Measurements from ENCODE around the gene BRD3. TPM values are rescaled to one million over a fixed set of nuclear protein-coding genes. Genes with fewer than 3 reads are reported as not detected.

Gene BRD3
- polyA plus RNA-seq, 3 donors = 46.5 to 50.4 (median 49.0) TPM

GRCh38 chr9:134069480-134070399 is 1.9 kb upstream of the BRD3 start:
- DNase-seq = no peak

- DNase-seq = no peak
These were observed 1.1 kb upstream of the BRD3 start for GRCh38 chr9:134068744-134069479.

GRCh38 chr9:134066913-134067851 is 644 bp downstream of the BRD3 start:
- peak; percentile 29 for DNase-seq

DNA sequence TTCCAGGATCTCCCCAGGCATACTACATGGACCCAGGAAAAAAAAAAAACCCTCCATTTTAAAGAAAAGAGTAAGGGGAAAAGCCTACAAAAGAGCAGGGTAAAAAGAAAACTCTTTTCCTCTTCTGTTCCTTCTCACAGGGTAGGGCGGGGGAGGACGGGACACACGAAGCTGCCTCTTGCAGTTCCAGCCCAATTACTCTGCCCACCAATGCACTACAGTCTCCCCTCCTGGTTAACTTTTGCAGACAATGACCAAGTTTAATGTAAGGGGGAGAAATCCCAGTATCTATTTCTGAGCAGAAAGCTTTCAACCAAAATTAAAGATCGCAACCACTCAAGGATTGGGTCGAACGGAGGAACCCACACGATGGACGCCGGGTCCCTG is 1.3 kb downstream of the BRD3 start:
- DNase-seq = peak; percentile 37

DNA sequence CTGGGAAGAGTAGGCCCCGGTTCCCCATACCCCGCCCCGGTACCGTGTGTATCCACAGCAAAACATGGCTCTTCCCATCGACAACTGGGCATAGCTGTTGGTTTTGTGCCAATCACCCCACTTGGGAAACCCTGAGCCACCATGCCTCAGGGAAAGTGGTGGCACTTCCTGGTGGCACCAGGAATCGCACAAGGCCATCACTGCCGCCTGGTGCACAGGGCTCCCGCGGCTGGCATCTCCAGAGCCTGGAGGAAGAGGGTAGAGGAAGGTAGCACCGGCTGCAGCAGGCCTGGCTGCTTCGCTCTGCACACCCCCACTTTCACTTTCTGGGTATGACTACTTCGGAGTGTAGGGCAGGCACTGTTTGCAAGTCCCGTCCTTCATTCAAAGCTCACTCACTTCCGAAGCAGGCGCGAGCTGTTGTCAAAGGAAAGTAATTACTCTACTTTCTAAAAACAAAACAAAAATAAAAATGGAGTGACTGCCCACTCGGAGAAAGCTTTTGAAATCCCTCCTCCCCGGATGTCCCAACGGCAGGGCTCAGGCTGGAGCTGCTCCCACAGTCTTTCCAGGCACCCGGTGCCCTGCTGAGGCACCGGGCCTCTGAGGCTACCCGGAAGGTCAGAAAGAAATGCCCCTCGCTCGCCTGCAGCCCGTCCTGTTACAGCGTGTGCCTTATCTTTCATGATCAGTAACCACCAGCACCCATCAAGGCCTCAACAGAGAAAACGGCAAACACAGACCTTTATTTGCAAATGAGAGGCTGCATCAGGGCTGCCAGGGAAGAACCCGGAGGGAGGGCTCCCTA is 2.0 kb downstream of the BRD3 start:
- no peak for DNase-seq

DNA sequence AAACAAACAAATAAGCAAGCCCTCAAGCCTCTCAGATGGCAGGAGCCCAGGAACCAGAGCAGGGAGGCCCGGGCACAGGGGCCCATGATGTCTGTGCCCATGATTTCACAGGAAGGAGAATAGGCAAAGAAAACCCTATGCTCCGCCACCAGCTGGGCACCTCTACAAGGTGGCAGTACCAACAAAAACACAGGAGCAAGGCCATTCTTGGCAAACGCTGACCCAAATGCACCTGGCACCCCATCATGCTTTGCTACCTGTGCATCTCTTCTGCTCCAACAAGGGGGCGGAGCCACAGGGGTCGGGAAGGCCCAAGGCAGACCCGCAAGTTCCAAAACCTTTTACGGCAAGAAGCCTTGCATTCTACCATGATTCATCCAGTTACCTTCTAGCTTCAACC is 3.1 kb downstream of the BRD3 start:
- DNase-seq = no peak

- no peak for DNase-seq
These were observed 4.0 kb downstream of the BRD3 start for GRCh38 chr9:134063571-134064450.

DNA sequence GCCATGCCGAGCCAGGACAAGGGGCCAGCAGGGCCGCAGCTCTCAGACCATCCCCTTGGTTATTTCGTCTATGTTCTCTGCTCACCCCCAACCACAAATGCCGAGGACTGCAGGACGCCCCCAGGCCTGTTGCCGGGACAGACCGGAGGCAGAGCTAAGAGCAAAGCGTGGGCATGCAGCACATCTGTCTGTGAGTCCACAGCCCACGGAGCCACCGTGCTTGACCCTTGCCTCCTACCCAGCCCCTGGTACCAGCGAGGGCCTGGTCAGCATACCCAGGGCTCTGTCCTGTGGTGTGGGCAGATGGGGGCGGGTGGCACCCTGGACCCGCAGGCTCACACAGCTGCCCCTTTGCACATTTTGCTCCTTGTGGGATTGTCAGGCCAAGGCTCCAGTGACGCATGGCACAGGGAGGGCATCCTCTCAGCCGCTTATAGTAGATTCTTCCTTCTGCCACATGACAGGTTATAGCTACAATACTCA is 4.7 kb downstream of the BRD3 start:
- no peak for DNase-seq

DNA sequence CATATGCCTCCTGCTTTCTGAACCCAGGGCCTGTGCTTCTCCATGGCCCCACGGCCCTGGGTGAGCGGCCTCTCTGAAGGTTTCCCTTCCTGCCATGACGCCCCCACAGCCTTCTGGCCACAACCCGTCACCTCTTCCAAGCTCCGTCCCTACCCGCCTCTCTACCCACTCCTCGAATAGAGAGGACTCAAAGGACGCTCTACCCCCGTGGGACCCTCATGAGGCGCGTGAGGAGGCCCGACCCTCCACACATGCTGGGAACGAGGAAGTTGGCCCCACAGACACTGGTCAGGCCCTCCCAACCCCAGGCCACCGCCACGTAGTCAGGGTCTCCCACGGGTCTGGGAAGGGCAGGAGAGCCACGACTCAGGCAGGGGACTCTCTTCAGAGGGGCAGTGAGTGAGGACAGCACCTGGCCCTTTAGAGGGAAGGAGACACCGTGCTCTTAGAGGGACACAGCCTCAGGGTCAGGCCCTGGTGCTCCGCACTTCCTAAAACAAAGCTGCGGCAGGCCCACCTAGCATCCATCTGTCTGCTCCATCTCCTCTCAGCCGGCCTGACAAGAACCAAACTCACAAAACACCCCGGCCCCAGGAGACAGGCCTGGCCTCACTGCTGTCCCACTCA is 5.3 kb downstream of the BRD3 start:
- DNase-seq = no peak

DNA sequence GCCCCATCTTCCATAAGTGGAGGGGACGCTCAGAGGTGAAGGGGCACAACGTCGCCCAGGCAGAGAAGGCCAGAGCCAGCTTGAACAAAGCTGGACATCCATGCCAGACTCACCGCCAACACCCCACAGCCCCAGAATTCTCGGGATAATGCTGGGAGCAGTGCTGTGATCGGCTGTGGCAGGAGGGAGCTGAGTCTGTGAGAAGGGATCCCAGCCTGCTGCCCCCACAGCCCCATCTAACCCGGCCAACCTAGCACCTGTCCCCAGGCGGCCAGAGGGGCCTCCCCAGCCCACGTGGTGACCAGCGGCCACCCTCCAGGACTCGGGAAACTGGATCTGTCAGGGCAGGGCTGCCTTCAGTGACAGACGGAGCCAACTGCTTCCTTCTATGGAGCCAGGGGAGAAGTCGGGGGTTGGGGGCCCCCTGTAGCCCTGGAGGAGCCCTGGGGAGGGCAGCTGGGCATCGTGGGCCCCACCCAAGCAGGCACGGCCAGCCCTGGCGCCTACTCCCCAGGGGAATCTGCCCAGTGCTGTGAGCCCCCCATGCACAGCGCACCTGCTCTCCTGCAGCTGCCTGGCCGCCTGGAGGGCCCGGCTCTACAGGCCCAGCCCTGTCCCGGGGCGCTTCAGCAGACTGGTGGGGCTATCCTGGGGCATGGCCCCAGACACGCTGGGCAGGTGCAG is 6.0 kb downstream of the BRD3 start:
- DNase-seq = no peak

DNA sequence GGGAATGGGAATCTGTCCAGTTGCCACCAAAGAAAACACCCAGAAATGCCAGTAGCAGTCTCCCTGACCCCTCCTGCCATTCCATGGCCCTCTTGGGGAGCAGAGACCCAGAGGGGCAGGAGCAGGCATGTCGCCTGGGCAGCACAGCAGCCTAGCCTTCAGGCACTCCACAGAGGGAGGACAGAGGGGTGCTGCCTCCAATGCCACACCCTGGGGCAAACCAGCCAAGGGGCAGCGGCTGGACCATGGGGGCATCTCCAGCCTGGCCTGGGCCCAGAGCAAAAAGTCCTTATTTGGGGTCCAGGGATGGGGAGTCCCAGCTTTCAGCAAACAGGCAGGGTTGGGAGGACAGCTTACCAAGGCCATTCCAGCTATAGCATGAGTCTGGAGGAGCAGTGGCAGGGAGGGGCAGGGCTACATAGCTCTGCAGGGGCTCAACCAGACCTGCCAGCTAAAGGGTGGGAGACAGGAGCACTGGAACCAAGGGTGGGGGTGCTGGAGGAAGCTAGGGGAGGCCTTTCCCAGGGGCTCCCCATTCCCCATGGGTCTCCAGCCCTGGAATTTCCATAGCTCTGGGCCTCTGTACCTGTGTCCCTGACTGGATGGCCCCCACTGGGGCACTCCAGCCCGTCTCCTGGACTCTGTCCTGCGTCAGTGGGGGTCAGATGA is 6.7 kb downstream of the BRD3 start:
- no peak for DNase-seq

- DNase-seq = no peak
These were observed 7.3 kb downstream of the BRD3 start for GRCh38 chr9:134060546-134060945.

DNA sequence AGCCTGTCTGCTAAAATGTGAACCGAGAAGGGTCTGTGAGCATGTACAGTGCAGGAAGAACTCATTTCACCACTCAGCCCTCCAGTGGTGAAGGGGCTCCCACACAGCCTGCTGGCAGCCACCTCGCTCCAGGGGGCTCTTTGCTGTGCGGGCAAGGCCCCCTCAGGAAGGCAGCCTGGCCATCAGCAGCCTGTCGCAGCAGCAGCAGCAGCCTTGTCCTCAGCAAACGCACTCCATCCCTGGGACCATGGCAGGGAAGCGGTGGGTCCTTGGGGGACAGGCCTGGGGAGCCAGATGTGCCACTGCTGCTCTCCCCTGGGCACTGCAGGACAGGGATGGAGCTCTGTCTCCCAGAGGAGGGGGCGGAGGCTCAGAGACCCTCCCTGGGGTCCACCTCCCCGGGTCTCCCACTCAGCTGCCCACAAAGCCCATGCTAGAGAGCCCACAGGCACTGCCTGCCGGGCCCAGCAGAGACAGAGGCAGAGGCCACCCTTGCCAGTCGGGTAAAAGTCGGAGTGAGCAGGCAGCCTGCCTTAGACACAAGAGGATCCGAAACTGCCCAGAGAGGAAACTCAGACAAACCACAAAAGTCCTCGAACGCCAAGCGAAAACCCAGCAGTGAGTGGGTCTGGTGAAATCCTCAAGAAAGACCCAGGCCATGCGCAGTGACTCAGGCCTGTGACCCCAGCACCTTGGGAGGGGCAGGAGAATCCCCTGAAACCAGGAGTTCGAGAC is 8.0 kb downstream of the BRD3 start:
- DNase-seq = no peak

- DNase-seq = no peak
These were observed 8.6 kb downstream of the BRD3 start for GRCh38 chr9:134059188-134059641.

DNA sequence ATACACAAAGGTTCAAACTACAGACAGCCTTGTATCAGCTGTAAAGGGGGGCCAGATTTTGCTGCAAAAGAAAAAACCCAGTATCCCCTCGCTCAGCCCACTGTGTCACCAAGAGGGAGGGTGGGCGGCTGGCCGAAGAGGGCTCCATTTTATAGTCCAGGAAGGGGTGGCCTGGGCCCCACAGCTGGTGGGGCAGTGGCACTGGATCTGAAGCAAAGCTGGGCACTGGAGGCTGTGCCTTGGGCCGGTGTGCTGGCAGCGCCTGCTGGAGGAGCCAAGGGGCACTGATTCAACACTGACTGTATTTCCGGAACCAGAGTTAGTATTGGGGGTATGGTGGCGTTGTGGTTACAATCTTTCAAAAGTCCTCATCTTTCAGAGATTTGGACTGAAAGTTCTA is 9.1 kb downstream of the BRD3 start:
- no peak for DNase-seq

DNA sequence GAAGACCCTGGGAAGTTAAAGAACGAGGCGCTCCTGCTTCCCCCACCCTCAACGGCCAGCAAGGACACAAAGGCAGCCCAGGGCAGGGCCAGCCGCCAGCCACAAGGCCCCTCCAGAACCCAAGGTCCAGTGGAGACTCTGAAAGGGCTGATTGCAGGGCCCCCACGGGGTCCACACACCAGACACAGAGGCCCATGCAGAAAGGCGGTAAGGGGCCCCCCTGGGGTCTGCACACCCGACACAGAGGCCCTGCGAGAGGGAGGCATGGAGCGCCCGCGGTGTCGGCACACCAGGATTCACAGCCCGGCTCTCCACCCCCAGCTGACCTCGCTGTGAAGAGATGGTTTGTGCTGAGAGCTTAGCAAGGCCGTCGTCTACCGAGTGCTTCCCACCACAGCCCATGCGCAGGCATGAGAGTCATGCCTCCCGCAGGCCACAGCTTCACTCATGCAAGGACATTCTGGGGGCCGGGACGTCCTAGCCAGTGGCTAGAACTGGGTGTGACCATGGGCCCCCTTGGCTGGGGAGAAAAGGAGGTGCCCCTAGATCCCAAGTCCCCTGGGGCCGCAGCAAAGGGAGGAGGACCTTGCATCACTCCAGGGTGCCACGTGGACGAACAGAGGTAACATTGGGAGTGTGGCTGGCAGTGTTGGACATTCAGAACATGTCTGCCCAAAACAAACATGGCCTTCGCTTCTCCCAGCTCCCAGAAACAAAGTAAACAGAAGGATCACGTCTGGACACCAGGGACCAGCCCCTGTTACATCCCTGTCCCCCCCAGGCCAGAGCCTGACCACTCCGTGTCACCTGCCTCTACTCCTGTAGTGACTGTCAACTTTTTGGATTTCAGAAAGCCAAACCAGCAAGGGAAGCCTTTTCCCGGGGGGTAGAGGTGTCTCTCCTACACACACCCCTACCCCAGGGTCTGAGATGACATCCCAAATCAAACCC is 9.8 kb downstream of the BRD3 start:
- no peak for DNase-seq

All from renal pelvis (tissue), 4 donors.